GM12865 (cell line): ENCODE measurements around the gene TMEM131.

Experiments
- DNase-seq: peaks from one replicate; pipeline ENCODE4 v3.0.0; 2010; ENCODE audit warnings: low read depth
- H3K4me3 ChIP-seq: 2 replicates; pipeline ENCODE4 v1.5.1; 2011; ENCODE audit warnings: mild to moderate bottlenecking, low read depth, low read length, control low read depth
- TF ChIP-seq, protein P1 (sequence below): IDR thresholded peaks from 2 replicates; pipeline ENCODE4 v1.5.1; 2011; ENCODE audit warnings: low read length, control low read depth, low read depth, inconsistent platforms; ENCODE audit not compliant: insufficient read depth; ENCODE audit errors: missing control alignments

Gene TMEM131

DNA sequence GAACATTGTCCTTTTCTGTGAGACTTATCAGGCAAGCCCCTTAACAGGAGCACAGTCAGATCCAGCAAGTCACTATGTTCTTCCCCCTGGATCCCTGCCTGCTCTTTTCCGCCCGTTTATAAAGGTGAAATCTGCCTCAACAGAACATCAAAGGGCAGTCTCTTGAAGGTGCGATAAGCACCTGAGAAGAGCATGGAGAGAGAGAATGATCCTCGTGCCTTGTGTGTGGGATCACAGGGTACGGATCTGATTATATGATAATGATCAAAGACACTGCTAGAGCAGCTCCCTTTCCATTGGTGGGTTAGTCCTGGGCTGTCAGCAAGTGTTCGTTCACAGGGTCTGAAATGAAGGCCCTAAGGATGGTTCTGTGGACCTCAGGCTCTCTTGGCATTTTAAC is 176.0 kb downstream of the TMEM131 start:
- TF ChIP-seq, protein P1, sequence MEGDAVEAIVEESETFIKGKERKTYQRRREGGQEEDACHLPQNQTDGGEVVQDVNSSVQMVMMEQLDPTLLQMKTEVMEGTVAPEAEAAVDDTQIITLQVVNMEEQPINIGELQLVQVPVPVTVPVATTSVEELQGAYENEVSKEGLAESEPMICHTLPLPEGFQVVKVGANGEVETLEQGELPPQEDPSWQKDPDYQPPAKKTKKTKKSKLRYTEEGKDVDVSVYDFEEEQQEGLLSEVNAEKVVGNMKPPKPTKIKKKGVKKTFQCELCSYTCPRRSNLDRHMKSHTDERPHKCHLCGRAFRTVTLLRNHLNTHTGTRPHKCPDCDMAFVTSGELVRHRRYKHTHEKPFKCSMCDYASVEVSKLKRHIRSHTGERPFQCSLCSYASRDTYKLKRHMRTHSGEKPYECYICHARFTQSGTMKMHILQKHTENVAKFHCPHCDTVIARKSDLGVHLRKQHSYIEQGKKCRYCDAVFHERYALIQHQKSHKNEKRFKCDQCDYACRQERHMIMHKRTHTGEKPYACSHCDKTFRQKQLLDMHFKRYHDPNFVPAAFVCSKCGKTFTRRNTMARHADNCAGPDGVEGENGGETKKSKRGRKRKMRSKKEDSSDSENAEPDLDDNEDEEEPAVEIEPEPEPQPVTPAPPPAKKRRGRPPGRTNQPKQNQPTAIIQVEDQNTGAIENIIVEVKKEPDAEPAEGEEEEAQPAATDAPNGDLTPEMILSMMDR, result no peak
- DNase-seq, result no peak
- H3K4me3 ChIP-seq, result no peak overlapping the region

DNA sequence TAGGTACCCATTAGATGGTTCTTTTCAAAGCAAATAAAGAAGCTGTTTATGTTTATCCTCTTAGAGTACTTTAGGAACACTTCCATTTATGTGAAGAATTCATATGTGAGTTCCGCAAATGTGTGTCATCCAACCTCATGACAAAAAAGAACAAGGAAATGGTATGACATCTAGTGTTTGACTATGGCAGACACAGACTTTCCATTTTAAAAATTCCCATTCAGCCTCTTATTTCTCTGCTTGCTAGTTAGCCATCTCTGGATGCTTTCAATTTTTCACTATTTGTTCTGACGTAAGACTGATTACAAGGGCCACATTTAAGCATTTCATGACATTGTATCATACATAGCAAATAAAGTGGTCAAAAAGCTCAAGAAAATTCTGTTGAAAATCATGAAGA is 179.3 kb downstream of the TMEM131 start:
- H3K4me3 ChIP-seq, result no peak overlapping the region
- TF ChIP-seq, protein P1, result no peak
- no peak for DNase-seq

DNA sequence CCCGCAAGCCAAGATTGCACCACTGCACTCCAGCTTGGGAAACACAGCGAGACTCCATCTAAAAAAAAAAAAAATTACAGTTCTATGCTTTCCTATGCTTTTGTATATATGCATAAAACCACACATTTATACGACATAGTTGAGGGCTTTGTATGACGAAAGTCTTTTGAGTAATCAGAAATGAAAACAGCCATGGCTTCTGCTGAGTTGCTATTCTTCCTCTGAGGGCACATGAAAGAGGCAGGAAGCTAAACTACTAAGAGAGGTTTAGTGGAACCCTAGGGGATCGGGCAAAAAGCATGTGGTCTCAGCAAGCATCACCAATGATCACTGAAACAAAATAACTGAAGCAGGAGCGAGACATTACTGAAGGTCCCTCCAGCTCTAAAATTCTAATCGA is 182.8 kb downstream of the TMEM131 start:
- DNase-seq, result no peak
- no peak overlapping the region for H3K4me3 ChIP-seq
- TF ChIP-seq, protein P1, result no peak

DNA sequence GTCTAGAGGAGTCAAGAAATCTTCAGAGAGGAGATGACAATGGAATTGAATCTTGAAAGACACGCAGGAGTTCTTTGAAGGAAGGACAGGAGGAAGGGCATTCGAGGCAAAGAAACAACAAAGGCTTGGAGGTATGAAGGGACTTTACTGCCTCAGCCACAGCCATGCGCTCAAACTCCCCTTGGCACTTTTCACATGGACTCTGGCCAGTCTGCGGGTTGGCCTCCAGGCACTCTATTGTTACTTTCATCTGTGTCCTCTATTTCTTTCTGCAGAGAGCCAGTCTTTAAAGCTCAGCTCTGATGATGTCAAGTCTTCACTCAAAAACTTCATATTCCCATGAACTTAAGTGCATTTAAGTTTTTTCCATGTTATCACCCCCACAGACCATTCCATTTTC is 186.9 kb downstream of the TMEM131 start:
- TF ChIP-seq, protein P1, result no peak
- no peak overlapping the region for H3K4me3 ChIP-seq
- DNase-seq, result no peak

DNA sequence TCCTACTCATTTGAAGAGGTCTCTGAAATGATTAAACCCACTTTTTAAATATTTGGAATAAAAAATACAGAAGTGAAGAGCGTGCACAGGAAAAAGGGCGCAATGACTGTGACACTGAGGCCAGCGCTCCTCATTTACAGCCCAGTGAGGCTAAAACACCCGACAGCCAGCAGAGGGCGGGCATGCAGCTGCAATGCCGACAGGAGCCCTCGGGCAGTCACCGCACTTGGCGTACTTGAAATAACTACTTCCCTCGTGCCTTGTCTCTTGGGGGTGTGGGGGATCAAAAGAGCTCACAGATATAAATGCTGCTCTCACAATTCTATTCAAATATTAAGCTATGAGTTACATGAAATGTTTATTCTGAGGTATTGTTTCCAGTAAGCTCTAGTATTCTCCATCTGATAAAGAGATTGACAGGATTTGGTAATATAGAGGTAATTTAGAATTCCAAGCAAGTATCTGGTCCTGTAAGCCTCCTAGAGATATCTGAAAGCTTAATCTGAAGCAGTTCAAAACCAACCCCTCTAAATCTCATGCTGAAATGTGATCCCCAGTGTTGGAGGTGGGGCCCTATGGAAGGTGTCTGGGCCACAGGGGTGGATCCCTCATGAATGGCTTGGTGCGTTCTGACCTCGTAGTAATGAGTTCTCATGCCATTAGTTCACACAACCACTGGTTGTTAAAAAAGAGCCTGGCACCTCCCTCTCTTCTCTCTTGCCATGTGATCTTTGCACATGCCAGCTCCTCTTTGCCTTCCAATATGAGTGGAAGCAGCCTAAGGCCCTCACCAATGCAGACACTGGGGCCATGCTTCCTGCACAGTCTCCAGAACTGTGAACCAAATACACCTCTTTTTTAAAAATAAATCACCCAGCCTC is 188.8 kb downstream of the TMEM131 start:
- H3K4me3 ChIP-seq, result no peak overlapping the region
- peak; percentile 83 for DNase-seq
- TF ChIP-seq, protein P1, result peak; percentile 91

DNA sequence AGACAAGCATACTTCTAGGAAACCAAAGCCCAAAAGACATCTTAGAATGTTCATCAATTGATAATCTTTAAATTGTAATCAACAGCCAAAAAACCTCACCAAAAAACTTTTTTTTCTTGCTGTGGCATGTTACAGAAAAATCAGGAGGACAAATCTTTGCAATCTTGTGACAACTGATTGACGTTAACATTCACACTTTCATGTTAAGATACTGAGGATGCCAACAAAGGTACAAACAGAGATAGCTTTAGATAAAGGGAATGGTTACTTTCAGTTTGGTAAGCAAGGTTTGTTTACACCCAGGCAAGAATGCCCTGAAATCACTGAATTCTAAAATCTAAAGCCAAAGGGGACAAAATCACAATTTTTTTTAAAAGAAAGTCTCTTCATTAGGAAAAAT is 190.0 kb downstream of the TMEM131 start:
- DNase-seq, result no peak
- TF ChIP-seq, protein P1, result no peak
- no peak overlapping the region for H3K4me3 ChIP-seq

DNA sequence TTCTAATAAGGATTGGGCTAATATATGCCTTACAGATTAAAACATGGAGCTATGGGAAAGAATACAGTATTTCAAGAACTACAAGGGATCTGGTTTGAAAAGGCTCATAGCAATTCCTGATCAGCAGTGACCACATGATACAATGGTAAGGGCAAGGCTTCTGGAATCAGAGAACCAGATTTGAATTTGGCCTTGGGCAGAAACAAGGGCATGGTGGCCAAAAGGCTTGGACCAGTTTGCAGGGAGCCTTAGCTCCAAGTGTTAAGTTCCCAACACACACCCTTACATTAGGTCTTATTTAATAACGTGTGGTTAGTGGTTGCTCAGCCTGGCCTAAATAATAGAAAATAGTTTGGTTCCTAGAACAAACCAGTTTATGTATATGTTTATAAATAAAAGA is 194.7 kb downstream of the TMEM131 start:
- TF ChIP-seq, protein P1, result no peak
- no peak for DNase-seq

More for the DNA sequence above, 194.7 kb downstream of the TMEM131 start:
- no peak overlapping the region for H3K4me3 ChIP-seq
